A549 (cell line): ENCODE results near the gene PCGF3.

Source experiments
- BHLHE40 ChIP-seq: IDR thresholded peaks from 2 replicates; pipeline ENCODE4 v1.6.1; 2012; ENCODE audit warnings: low read depth, low read length, inconsistent platforms
- ESRRA ChIP-seq: fragments of 150-350 bp; IDR thresholded peaks from 2 replicates; pipeline ENCODE4 v1.6.1; 2014; ENCODE audit warnings: mild to moderate bottlenecking, low read length, borderline replicate concordance
- FOSB ChIP-seq: fragments of 250-450 bp; sonication (Bioruptor Pico); IDR thresholded peaks from 2 replicates; pipeline ENCODE4 v1.5.0; 2020; ENCODE audit warnings: mild to moderate bottlenecking, moderate library complexity
- HEYL ChIP-seq: fragments of 250-450 bp; sonication (Bioruptor Pico); IDR thresholded peaks from 2 replicates; pipeline ENCODE4 v1.8.0; 2021; ENCODE audit warnings: mild to moderate bottlenecking, moderate library complexity
- JUN ChIP-seq, 2 experiments: fragments of >200 bp; sonication (Bioruptor Twin); formaldehyde crosslinking; IDR thresholded peaks; 2 replicates in 1 of 2; 3 replicates in 1 of 2; pipeline ENCODE4 v1.6.1; 2016 to 2017
- NR3C1 ChIP-seq: fragments of >200 bp; sonication (Bioruptor Twin); formaldehyde crosslinking; IDR thresholded peaks from 3 replicates; pipeline ENCODE4 v1.6.1; 2017
- POLR2A ChIP-seq: IDR thresholded peaks from 2 replicates; pipeline ENCODE4 v1.6.1; 2012; ENCODE audit warnings: mild to moderate bottlenecking, low read length
- POLR2AphosphoS2 ChIP-seq: conservative IDR thresholded peaks from 2 replicates; pipeline ENCODE4 v1.6.1; 2012; ENCODE audit warnings: low read length, improper control_type of control experiment, inconsistent platforms
- RCOR1 ChIP-seq: fragments of 150-350 bp; IDR thresholded peaks from 2 replicates; pipeline ENCODE4 v1.6.1; 2014; ENCODE audit warnings: antibody characterized with exemption, low read length, low read depth
- TF ChIP-seq, protein P1 (sequence below): fragments of >200 bp; sonication (Bioruptor Twin); formaldehyde crosslinking; IDR thresholded peaks from 3 replicates; pipeline ENCODE4 v1.5.1; 2016
- TF ChIP-seq, protein P2 (sequence below): fragments of 200-600 bp; sonication (generic); IDR thresholded peaks from 2 replicates; pipeline ENCODE4 v1.6.1; 2016; ENCODE audit warnings: antibody characterized with exemption, mild to moderate bottlenecking, moderate library complexity

DNA sequence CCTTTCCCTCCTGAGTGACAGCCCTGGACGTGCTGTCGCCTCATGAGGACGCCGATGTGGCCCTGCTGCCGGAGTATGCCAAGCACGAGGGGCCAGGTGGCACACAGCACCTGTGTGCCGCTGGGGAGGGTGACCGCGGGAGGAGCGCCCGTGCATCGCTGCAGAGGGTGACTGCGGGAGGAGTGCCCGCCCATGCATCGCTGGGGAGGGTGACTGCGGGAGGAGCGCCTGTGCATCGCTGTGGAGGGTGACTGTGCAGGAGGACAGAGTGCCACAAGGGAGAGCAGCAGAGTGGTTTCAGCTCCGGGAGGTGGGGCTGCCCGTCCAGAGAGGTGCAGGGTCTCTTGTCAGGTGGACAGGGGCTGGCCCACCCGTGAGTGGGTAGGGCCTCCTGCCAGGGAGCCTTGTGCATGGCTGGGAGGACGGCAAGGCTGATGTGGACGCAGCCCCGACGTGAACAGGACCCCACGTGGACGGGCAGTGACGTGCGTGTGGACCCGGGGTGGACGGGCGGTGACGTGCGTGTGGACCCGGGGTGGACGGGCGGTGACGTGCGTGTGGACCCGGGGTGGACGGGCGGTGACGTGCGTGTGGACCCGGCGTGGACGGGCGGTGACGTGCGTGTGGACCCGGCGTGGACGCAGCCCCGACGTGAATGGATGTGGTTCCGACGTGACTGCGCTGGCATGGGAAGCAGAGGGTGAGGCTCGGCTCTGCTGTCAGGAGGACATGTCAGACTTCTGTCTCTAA is 14.7 kb downstream of the PCGF3 start:
- TF ChIP-seq BHLHE40 = no peak
- TF ChIP-seq NR3C1 = no peak
- no peak for TF ChIP-seq FOSB (CRISPR knock-in tag)
- TF ChIP-seq, protein P1, sequence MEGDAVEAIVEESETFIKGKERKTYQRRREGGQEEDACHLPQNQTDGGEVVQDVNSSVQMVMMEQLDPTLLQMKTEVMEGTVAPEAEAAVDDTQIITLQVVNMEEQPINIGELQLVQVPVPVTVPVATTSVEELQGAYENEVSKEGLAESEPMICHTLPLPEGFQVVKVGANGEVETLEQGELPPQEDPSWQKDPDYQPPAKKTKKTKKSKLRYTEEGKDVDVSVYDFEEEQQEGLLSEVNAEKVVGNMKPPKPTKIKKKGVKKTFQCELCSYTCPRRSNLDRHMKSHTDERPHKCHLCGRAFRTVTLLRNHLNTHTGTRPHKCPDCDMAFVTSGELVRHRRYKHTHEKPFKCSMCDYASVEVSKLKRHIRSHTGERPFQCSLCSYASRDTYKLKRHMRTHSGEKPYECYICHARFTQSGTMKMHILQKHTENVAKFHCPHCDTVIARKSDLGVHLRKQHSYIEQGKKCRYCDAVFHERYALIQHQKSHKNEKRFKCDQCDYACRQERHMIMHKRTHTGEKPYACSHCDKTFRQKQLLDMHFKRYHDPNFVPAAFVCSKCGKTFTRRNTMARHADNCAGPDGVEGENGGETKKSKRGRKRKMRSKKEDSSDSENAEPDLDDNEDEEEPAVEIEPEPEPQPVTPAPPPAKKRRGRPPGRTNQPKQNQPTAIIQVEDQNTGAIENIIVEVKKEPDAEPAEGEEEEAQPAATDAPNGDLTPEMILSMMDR = no peak
- no peak for TF ChIP-seq POLR2AphosphoS2
- no peak for TF ChIP-seq POLR2A
- no peak for TF ChIP-seq JUN (IDR thresholded peaks at IDR 0.05)
- TF ChIP-seq ESRRA = no peak
- TF ChIP-seq RCOR1 = no peak
- TF ChIP-seq HEYL = no peak
- TF ChIP-seq, protein P2, sequence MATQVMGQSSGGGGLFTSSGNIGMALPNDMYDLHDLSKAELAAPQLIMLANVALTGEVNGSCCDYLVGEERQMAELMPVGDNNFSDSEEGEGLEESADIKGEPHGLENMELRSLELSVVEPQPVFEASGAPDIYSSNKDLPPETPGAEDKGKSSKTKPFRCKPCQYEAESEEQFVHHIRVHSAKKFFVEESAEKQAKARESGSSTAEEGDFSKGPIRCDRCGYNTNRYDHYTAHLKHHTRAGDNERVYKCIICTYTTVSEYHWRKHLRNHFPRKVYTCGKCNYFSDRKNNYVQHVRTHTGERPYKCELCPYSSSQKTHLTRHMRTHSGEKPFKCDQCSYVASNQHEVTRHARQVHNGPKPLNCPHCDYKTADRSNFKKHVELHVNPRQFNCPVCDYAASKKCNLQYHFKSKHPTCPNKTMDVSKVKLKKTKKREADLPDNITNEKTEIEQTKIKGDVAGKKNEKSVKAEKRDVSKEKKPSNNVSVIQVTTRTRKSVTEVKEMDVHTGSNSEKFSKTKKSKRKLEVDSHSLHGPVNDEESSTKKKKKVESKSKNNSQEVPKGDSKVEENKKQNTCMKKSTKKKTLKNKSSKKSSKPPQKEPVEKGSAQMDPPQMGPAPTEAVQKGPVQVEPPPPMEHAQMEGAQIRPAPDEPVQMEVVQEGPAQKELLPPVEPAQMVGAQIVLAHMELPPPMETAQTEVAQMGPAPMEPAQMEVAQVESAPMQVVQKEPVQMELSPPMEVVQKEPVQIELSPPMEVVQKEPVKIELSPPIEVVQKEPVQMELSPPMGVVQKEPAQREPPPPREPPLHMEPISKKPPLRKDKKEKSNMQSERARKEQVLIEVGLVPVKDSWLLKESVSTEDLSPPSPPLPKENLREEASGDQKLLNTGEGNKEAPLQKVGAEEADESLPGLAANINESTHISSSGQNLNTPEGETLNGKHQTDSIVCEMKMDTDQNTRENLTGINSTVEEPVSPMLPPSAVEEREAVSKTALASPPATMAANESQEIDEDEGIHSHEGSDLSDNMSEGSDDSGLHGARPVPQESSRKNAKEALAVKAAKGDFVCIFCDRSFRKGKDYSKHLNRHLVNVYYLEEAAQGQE = no peak
